OCI-LY7 (cell line): ENCODE results near the gene TLE3. TPM values are rescaled to one million over a fixed set of nuclear protein-coding genes. Genes with fewer than 3 reads are reported as not detected.

Source experiments
- BruUV-seq: library from RNA; stranded (reverse); fragments of 400-500 nt; replicated peaks from 2 replicates; lab custom pipeline; 2021; lab: Mats Ljungman, UMichigan
- CTCF ChIA-PET: fragments of 300-600 bp; sonication (Branson Sonifier 250); formaldehyde crosslinking; loops from one replicate; lab custom pipeline; 2022; ENCODE audit warnings: antibody characterized with exemption; ENCODE audit not compliant: unreplicated experiment; lab: Charles Lee
- POLR2A ChIA-PET: fragments of 300-600 bp; sonication (Branson Sonifier 250); formaldehyde crosslinking; loops from one replicate; lab custom pipeline; 2022; ENCODE audit warnings: antibody characterized with exemption; lab: Charles Lee
- DNase-seq: peaks from one replicate; pipeline ENCODE4 v3.0.0-alpha.2; 2015; ENCODE audit warnings: low spot score
- H2AFZ ChIP-seq: fragments of 200-600 bp; sonication (generic), shearing (Covaris generic); 2 replicates; pipeline ENCODE4 v1.6.1; 2014; ENCODE audit warnings: mild to moderate bottlenecking, antibody characterized with exemption, low read length, moderate library complexity
- H3K27ac ChIP-seq: fragments of 200-600 bp; sonication (generic); 2 replicates; pipeline ENCODE4 v1.5.1; 2014; ENCODE audit warnings: mixed run types, low read depth, mild to moderate bottlenecking, moderate library complexity, low read length, inconsistent platforms; ENCODE audit not compliant: poor library complexity, severe bottlenecking
- H3K36me3 ChIP-seq: fragments of 200-600 bp; sonication (generic); 2 replicates; pipeline ENCODE4 v1.6.1; 2014; ENCODE audit warnings: mild to moderate bottlenecking, antibody characterized with exemption, low read length, moderate library complexity, mixed read lengths; ENCODE audit not compliant: insufficient read depth
- H3K4me1 ChIP-seq: fragments of 200-600 bp; sonication (generic); 2 replicates; pipeline ENCODE4 v1.5.1; 2014; ENCODE audit warnings: mild to moderate bottlenecking, low read length; ENCODE audit not compliant: insufficient read depth, poor library complexity, severe bottlenecking
- H3K4me2 ChIP-seq: fragments of 200-600 bp; sonication (generic); 2 replicates; pipeline ENCODE4 v1.6.1; 2014; ENCODE audit warnings: mild to moderate bottlenecking, low read length
- H3K4me3 ChIP-seq: fragments of 200-600 bp; sonication (generic); 2 replicates; pipeline ENCODE4 v1.5.1; 2014; ENCODE audit warnings: mild to moderate bottlenecking, low read depth, low read length; ENCODE audit not compliant: poor library complexity, severe bottlenecking
- H3K79me2 ChIP-seq: fragments of 200-600 bp; sonication (generic); 2 replicates; pipeline ENCODE4 v1.6.1; 2016; ENCODE audit warnings: low read depth, mild to moderate bottlenecking, low read length, moderate library complexity, mixed read lengths; ENCODE audit not compliant: insufficient read depth
- H3K9me2 ChIP-seq: fragments of 200-600 bp; sonication (generic); 2 replicates; pipeline ENCODE4 v1.6.1; 2016; ENCODE audit warnings: mild to moderate bottlenecking, low read length, mixed read lengths; ENCODE audit not compliant: insufficient read depth
- H3K9me3 ChIP-seq: fragments of 200-600 bp; sonication (generic); 2 replicates; pipeline ENCODE4 v1.6.1; 2014; ENCODE audit warnings: mild to moderate bottlenecking, mixed run types, low read length, mixed read lengths
- H4K20me1 ChIP-seq: fragments of 200-600 bp; sonication (generic); 2 replicates; pipeline ENCODE4 v1.6.1; 2014; ENCODE audit warnings: mild to moderate bottlenecking, antibody characterized with exemption, low read length, moderate library complexity, mixed read lengths; ENCODE audit not compliant: insufficient read depth
- CTCF ChIP-seq: fragments of 200-600 bp; sonication (generic); conservative IDR thresholded peaks from 2 replicates; pipeline ENCODE4 v1.5.1; 2014; ENCODE audit warnings: mild to moderate bottlenecking, antibody characterized with exemption, low read length, moderate library complexity, mixed read lengths
- EZH2phosphoT487 ChIP-seq: fragments of 200-600 bp; sonication (generic); IDR thresholded peaks from 2 replicates; pipeline ENCODE4 v1.6.1; 2018; ENCODE audit warnings: low read depth, borderline replicate concordance, mild to moderate bottlenecking, mixed run types, antibody characterized with exemption, low read length, moderate library complexity, mixed read lengths
- intact Hi-C: fragments of 100-400 bp; cut with micrococcal nuclease; formaldehyde crosslinking; loops from one replicate; pipeline ENCODE4 v1.10.0; 2022; ENCODE audit not compliant: unreplicated experiment
- total RNA-seq, 2 experiments: library from RNA; depleted of rRNA in 1 of 2; stranded (reverse); fragments of >200 nt in 1 of 2; shearing (Covaris generic) in 1 of 2; gene quantifications; 2 replicates each; pipeline ENCODE4 v1.2.3, GENCODE V29; 2014 to 2022

TLE3 gene
- total RNA-seq, 2 experiments from 2014 or later: 31.9 to 37.9 TPM

DNA sequence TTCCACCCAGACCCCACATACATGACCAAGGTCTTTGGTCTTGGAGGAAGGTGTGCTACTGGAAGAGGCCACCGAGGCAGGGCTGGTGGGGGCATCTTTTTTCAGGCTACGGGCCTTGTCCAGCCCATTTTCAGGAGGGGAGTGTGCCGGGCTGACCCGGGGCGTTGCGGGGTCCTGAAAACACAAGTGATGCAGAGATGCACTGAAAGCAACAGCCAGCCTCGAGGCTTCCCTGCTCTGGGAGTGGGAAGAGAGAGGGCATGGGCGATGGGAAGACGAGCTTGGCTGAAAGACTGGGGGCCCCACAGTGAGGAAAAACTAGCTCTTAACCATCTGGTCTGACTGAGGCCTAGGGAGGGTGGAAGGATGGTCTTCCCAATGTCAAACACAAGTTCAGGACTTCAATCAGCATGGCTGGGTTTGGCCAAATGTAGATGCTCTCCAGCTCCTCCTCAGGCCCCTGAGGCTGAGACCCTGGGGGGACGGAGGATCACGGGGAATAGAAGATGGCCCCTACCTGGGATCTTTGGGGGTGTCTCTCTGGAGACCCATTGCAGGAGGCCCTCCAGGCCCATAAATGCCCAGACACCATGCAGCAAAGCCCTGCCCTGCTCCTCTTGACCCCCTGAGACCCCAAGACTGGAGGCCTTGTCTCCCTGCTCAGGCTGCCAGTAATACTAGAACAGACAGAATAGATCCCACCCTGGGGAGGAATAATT, 38.9 kb downstream of the TLE3 start:
- DNase-seq: no peak
- ChIA-PET POLR2A (no interaction called here), CTCF (no interaction called here)
- Histone ChIP-seq H3K36me3 (peaks cover 93% of the 10 kb centered on the region), H3K9me3 (no peaks in the 10 kb centered on the region), H3K4me2 (no peak overlapping the region), H3K27ac (no peak overlapping the region), H3K4me1 (no peaks in the 10 kb centered on the region), H4K20me1 (no peaks in the 10 kb centered on the region), H3K4me3 (no peak overlapping the region), H2AFZ (no peak overlapping the region), H3K9me2 (no peaks in the 10 kb centered on the region), H3K79me2 (no peaks in the 10 kb centered on the region)
- no TSS peak for BruUV-seq
- TF ChIP-seq EZH2phosphoT487: no peak
- TF ChIP-seq CTCF: no peak
- intact Hi-C loops: no loop called here

GRCh38 chr15:70057931-70058641, 39.6 kb downstream of the TLE3 start:
- ChIA-PET CTCF (no interaction called here), POLR2A (no interaction called here)
- Histone ChIP-seq H3K27ac (no peak overlapping the region), H3K9me2 (no peaks in the 10 kb centered on the region), H3K36me3 (peaks cover 93% of the 10 kb centered on the region), H3K4me3 (no peak overlapping the region), H3K9me3 (no peaks in the 10 kb centered on the region), H2AFZ (no peak overlapping the region), H4K20me1 (no peaks in the 10 kb centered on the region), H3K4me1 (no peaks in the 10 kb centered on the region), H3K79me2 (no peaks in the 10 kb centered on the region), H3K4me2 (no peak overlapping the region)
- DNase-seq: no peak
- intact Hi-C loops: no loop called here
- no peak for TF ChIP-seq EZH2phosphoT487
- TF ChIP-seq CTCF: no peak
- BruUV-seq: no TSS peak

DNA sequence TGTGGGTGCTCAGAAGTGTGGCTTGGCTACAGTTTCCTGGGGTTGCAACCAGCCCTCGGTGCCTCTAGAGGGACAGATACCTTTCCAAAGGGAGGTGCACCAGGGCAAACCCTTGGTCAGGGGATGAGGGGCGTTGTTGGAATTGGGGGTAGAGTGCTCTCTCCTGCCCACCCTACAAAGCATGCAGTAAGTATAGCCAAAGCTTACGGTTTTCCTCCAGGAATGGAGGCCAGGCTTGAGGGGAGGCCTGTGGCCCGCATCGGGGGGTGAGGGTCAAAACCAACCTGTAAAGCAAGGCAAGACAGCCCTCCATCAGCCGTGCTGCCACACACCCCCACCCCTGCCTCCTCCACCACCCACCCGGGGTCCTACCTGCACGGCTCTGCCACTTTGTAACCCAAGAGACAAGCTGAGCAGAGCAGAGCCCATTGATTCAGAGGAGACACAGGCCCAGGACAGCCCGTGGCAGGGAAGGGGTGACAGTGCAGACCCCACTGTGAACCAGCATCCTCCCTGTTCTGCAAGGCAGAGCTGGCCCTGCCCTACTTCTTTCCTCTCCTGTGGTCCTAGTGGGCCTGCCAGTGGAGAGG, 41.5 kb downstream of the TLE3 start:
- CTCF ChIA-PET: no interaction called here
- Histone ChIP-seq H2AFZ (no peak overlapping the region), H3K9me3 (no peaks in the 10 kb centered on the region), H3K9me2 (no peaks in the 10 kb centered on the region), H3K4me3 (no peak overlapping the region), H3K4me1 (no peaks in the 10 kb centered on the region), H3K36me3 (peaks cover 95% of the 10 kb centered on the region), H3K4me2 (no peak overlapping the region), H3K27ac (no peak overlapping the region), H4K20me1 (no peaks in the 10 kb centered on the region), H3K79me2 (no peaks in the 10 kb centered on the region)
- BruUV-seq: no TSS peak
- no peak for DNase-seq
- intact Hi-C loops: no loop called here
- POLR2A ChIA-PET: no interaction called here
- TF ChIP-seq EZH2phosphoT487: no peak
- TF ChIP-seq CTCF: no peak
